ENCODE measurements around the gene ATG3.

GRCh38 chr3:112579697-112580096, 17.9 kb upstream of the ATG3 start:
- no peak for TF ChIP-seq CTCF (IDR thresholded peaks at IDR 0.05 in 8 of 11, conservative IDR thresholded peaks at IDR 0.05 in 3 of 11)
- no peak for TF ChIP-seq POLR2A (IDR thresholded peaks at IDR 0.05)
